Fibroblast of peridontal ligament (primary cell): ENCODE results near the gene BATF3.

Source experiments
- DNase-seq: peaks from one replicate; pipeline ENCODE4 v3.0.0-alpha.2; 2010; ENCODE audit errors: extremely low read depth

The BATF3 gene

DNA sequence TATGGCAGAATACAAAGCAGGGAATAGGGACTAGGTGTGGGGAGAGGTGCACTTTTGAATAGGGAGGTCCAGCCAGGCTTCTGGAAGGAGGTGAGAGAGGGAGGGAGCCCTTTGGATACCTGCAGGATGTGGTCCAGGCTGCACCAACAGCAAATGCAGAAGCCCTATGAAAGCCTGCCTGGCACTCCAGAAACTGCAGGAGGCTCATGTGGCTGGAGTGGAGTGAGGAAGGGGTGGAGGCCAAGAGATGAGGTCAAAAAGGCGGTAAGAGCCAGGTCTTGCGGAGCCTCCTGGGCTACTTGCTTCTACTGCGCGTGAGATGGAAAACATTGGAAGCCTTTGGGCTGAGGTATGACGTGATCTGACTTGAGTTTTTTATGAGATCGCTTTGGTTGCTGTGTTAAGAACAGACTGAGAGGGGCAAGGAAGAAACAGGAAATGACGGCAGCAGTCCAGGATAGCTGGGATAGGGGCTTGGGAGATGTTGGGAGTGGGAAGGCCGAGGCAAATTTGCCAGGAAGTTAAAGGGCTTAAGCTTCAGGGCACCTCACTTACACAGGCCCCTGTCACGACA lies 4.4 kb upstream of the BATF3 start:
- no peak for DNase-seq

GRCh38 chr1:212702672-212703071 lies 3.0 kb upstream of the BATF3 start:
- no peak for DNase-seq

GRCh38 chr1:212701910-212702309 lies 2.3 kb upstream of the BATF3 start:
- no peak for DNase-seq

- DNase-seq, result peak; percentile 60
Measured at GRCh38 chr1:212700892-212701819, 1.5 kb upstream of the BATF3 start.

DNA sequence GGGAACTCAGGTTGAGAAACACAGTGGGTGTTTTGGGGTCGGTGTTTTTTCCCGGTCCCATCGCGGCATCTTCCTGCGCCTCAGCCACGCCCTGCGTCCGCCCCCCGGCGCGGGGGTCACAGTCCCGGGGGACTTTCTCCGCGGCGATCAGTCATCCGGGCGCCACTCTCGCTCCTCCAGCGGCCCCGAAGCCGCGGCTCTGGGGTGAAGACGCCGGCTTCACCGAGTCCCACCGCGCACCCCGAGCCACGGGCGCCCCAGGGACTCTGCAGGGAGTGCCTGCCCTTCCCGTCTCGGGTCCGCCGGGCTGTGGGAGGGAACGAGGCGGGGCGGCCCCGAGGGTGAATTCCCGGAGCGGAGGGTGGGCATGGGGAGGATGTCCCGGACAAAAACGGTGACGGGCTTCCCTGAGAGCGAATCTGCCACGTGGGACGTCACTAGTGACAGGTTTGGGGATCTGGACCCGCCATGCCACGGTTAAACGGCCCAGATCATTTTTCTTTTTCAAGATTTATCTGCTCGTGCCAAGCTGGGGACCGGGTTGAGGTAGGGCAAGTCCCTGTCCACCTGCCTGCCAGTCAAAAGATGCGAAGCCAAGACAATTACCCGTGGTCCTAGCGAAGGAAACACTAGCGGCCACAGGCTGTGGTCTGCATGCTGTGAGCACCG lies 717 bp upstream of the BATF3 start:
- no peak for DNase-seq

DNA sequence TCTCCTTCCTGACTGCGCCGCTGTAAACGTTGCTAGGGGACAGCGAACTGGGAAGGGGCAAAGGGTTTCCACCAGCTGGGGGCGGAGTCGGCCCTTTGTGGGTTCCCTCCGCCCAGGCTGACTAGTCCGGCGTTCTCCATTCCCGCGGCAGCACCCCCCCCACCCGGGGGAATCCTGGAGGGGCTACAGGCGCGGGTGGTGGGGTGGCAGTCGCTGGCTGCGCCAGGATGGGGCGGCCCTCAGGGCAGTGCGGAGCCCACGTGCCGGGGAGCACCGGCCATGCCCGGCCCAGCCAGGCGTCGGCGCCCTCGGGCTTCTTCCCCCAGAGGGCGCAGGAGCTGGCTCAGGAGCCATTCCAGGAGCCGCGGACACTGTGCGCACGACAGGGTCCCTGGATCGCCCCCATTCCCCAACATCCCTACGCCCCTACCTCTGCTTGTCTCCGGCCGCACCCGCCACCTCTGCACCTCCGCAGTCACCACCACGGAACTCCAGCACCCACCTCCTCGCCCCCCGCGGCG lies 476 bp downstream of the BATF3 start:
- DNase-seq, result peak; percentile 28

DNA sequence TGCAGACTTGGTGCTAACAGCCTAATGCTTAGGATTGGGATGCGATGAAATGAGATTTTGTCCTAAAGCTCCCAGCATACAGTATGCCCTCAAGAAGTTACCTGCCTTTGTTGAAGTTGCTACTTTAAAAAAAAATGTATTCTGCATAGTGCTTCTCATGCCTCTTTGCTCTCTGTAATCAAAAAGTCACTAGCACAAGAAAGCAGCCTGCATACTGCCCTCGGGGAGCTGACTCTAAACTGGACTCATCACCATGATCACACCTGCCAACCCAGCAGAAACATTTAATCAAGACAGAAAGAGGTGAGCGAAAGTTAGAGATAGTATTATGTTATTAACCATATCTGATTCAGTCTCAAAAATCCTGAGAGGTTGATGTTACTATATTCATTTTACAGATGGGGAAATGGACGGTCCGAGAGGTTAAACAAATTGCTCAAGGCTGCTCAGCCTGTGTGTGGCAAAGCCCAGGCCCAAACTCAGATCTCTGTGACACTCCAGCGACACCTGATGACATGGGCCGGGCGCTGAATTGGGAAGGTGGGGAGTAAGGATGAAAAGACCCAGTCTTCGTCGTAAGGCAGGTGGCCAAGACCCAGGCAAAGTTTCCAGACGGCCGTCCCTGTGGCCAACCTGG lies 1.1 kb downstream of the BATF3 start:
- no peak for DNase-seq

GRCh38 chr1:212696721-212697331 lies 2.8 kb downstream of the BATF3 start:
- no peak for DNase-seq

- DNase-seq, result peak; percentile 33
Measured at GRCh38 chr1:212692774-212693644, 6.6 kb downstream of the BATF3 start.

DNA sequence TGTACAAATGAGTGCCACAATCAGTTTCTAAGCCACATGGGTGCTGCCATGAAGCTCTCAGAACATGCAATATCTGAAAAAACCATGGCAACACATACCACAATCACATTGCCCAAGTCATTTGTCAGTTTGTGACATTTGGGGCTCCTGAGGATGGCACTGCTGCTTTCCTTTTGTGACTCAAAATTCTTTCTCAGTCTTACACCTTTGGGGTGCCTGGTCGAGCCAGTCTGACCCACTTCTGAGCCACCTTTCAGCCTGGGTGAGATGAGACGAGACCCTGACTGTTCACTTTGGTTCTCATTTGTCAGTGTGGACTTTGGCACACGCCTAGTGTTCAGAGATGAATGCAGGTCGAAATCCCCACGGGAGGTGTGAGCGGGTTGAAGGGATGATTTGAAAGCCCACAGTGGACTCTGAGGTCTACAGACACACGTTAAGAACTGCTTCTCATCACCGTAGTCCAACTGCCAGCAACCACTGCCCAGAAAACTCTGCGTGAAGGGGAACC lies 8.0 kb downstream of the BATF3 start:
- no peak for DNase-seq

DNA sequence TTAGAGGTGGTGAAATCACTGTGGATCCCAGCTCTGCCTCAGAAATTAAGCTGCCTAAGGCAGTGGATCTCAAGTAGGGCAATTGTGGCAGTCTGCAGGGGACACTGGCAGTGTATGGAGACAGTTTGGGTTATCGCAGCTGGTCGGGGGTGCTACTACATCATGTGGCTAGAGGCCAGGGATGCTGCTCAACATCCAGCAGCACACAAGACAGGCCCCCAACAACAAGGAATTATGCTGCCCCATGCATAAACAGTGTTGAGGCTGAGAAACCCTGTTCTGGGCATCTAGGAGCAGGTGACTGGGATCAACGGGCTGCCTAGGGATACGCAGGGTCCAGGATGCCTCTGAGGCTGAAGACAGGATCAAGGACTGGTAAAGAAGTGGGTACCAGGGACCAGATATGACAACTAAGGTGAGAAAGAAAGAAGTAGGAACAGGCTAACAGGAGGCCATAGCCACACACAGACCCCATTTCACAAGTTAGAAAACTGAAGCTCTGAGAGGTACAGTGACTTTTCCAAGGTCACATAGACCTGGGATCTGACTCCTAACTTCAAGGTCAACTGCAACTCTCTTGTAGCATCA lies 8.7 kb downstream of the BATF3 start:
- no peak for DNase-seq

DNA sequence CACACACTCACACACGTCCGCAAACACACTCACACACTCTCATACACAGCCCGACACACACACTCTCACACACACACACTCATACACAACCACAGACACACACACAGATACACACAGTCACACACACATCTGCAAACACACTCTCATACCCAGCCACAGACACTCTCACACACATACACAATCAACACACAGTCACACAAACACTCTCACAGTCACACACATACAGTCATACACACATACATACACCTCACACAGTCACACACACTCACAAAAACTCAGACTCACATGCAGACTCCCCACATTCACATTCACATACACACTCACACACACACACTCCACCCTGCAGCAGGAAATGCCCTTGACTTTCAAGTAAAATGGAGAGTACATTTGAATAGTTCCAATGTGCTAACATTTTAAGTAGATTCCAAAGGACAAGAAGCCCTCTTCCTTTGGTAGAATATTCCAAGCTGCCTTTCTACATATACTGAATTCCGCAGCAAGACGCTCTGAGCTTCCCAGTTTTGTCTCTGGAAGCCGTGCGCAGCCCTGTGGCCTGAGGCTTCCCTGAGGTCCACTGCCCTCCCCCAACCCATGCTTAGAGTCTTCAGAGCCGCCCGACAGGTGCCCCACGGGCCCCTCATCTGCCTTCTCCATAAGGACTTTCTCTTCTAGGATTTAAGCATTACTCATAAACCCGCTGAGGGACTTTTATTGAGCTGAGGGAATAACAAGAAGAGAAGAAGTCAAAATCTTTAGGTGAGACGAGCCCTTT lies 9.7 kb downstream of the BATF3 start:
- DNase-seq, result no peak

- no peak for DNase-seq
Measured at GRCh38 chr1:212689196-212689725, 10.4 kb downstream of the BATF3 start.

GRCh38 chr1:212688341-212689047 lies 11.1 kb downstream of the BATF3 start:
- peak; percentile 79 for DNase-seq

DNA sequence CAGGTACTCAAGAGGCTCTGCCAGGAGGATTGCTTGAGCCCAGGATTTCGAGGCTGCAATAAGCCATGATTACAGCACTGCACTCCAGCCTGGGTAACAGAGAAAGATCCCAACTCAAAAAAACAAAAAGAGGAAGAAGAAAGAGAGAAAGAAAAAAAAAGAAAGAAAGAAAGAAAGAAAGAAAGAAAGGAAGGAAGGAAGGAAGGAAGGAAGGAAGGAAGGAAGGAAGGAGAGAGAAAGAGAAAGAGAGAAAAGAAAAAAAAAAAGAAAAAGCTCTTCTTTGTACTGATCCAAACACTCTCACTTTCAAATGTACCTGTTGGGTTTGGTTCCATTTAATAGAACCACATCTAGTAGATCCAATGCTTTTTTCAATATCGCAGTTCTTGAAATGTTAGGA lies 11.8 kb downstream of the BATF3 start:
- DNase-seq, result no peak

DNA sequence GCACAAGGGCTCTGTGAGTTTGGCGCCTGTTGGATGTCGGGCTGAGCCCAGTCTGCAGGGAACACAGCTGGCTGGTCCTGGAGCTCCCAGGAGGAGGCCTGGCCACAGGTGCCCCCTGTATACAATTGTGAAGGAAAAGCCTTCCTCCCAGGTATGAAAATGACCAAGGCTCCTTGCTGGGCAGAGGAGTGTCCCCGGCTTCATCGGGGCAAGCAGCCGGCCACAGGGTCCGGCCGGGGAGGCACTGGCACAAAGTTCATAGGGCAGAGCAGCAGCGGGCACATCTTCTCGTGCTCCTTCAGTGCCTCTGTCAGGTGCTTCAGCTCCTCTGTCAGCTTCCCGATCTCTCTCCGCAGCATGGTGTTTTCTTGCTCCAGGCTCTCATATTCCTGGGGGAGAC lies 13.0 kb downstream of the BATF3 start:
- DNase-seq, result no peak

GRCh38 chr1:212686069-212686468 lies 13.6 kb downstream of the BATF3 start:
- no peak for DNase-seq

DNA sequence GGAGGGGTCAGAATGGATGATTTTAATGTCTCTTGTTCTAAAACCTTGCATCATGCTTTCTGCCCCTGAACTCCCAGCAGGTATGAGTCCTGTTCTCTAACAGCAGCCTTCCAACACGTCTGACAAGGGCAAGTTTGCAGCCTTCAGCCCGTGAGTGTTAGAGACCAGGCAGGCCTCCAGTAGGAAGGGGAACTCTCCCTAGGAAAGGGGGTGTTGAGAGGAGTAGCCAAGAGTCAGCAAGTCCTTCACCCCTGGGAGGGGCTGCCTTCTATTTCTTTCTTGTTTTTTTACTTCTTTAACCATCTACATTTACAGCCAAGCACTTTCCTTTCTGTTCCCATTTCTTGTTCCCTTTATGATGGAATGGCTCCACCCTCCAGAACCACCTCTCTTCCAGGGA lies 14.2 kb downstream of the BATF3 start:
- DNase-seq, result no peak
